Measurements from ENCODE around the gene EVC. TPM values are rescaled to one million over a fixed set of nuclear protein-coding genes. Genes with fewer than 3 reads are reported as not detected.

Gene EVC
- total and polyA plus RNA-seq, 2 donors, result 18.7 to 27.2 TPM

DNA sequence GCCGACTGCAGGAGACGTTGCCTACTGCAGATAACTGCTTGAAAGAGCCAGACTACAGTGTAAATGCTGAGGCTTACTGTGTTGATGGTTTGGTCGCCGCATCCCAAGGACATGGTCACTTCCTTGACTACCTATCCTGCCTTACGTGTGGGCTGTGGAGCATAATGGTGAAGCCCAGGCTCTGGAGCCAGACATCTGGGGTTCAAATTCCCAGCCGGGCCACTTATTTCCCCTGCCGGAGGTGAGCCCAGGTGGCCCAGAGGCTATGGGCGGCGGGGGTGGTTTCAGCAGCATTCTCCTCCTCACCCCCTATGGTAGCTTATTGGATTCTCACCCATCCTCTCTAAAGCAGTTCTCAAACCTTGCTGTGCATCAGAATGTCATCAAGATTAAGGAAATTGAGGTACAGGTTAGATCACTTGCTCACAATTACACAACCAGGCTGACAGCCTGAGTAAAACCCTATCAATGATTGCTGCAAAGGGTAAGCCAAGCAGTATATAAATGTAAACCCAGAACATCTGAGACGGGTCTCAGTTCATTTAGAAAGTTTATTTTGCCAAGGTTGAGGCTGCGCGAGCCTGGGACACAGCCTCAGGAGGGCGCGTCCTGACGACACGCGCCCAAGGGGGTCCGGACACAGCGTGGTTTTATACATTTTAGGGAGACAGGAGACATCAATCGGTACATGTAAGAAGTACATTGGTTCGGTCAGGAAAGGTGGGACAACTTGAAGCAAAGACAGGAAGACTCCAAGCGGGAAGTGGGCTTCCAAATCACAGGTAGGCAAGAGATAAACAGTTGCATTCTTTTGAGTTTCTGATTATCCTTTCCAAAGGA lies 48.5 kb downstream of the EVC start:
- Histone ChIP-seq H3K36me3 (ENCODE audit: insufficient read depth) (no peaks in the 10 kb centered on the region), H3K27ac (ENCODE audit: low read depth) (no peak overlapping the region), H3K4me3 (ENCODE audit: low read depth, low read length) (no peak overlapping the region), H3K4me1 (ENCODE audit: insufficient read depth) (no peaks in the 10 kb centered on the region)
- no peak for DNase-seq (ENCODE audit: extremely low spot score)
- WGBS, result 91% methylated on average over 22 of the region's 22 CpGs

DNA sequence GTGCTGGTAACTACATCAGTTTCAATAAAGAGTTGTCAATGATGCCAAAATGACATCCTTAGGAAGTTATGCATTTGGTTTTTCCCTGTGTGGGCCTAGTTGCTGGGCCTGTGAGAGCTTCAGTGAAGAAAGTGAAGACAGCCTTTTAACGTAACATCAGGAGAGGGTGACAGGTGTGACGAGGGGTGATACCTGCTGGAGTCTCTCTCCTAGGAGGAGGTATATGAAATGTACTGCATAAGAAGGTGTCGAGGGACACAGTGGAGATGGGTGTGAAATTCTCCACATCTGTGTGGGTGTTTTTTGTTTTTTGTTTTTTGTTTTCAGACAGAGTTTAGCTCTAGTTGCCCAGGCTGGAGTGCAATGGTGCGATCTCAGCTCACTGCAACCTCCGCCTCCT lies 49.2 kb downstream of the EVC start:
- WGBS, result 95% methylated on average over 5 of the region's 5 CpGs
- Histone ChIP-seq H3K4me3 (ENCODE audit: low read depth, low read length) (no peak overlapping the region), H3K4me1 (ENCODE audit: insufficient read depth) (no peaks in the 10 kb centered on the region), H3K27ac (ENCODE audit: low read depth) (no peak overlapping the region), H3K36me3 (ENCODE audit: insufficient read depth) (no peaks in the 10 kb centered on the region)
- no peak for DNase-seq (ENCODE audit: extremely low spot score)

DNA sequence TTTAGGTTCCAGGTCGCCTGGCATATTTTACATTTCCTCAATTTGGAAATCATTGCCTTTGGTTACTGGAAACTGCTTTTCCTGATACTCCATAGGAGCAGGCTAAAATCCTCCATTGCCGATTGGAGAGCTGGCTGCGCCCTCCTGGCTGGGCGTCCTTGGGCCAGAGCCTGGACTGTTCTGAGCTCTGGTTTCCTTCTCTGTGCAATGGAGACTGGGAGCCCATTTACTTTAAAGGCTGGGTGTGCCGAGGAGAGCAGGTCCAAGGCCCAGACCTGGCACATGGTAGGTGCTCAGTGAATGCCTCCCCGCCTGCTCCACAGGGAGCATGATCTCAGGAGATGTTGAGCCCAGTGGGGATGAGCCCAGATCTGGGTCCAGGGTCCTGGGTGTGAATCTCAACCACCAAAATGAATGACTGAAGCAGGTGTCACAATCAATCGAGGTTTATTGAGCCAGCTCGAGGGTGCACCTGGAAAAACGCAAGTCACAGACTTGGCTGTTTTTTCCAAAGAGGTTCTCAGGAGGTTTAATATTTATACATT lies 50.0 kb downstream of the EVC start:
- Histone ChIP-seq H3K36me3 (ENCODE audit: insufficient read depth) (no peaks in the 10 kb centered on the region), H3K4me1 (ENCODE audit: insufficient read depth) (no peaks in the 10 kb centered on the region), H3K4me3 (ENCODE audit: low read depth, low read length) (no peak overlapping the region), H3K27ac (ENCODE audit: low read depth) (no peak overlapping the region)
- 95% methylated on average over 9 of the region's 9 CpGs for WGBS
- DNase-seq (ENCODE audit: extremely low spot score), result no peak

DNA sequence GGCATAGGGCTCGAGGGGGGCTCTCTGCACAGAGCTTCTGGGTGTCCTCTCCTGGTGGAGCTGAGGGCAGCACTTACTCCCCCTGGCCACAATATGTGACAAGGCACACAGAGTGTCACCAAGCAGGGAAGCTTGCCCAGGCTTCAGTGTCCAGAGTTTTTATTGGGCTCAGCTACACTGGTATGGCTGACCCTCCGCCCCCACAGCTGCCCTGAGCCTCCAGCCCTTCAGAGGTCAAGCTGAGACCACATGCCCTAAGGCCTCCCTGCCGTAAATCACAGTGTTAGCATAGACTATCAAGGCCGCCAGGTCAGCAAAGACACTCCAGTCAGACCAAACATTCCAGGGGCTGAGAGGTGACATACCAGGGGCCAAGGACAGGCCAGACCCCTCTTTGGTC lies 59.0 kb downstream of the EVC start:
- Histone ChIP-seq H3K4me1 (ENCODE audit: insufficient read depth) (no peaks in the 10 kb centered on the region), H3K4me3 (ENCODE audit: low read depth, low read length) (no peak overlapping the region), H3K27ac (ENCODE audit: low read depth) (no peak overlapping the region), H3K36me3 (ENCODE audit: insufficient read depth) (no peaks in the 10 kb centered on the region)
- 94% methylated on average over 4 of the region's 4 CpGs for WGBS
- no peak for DNase-seq (ENCODE audit: extremely low spot score)

DNA sequence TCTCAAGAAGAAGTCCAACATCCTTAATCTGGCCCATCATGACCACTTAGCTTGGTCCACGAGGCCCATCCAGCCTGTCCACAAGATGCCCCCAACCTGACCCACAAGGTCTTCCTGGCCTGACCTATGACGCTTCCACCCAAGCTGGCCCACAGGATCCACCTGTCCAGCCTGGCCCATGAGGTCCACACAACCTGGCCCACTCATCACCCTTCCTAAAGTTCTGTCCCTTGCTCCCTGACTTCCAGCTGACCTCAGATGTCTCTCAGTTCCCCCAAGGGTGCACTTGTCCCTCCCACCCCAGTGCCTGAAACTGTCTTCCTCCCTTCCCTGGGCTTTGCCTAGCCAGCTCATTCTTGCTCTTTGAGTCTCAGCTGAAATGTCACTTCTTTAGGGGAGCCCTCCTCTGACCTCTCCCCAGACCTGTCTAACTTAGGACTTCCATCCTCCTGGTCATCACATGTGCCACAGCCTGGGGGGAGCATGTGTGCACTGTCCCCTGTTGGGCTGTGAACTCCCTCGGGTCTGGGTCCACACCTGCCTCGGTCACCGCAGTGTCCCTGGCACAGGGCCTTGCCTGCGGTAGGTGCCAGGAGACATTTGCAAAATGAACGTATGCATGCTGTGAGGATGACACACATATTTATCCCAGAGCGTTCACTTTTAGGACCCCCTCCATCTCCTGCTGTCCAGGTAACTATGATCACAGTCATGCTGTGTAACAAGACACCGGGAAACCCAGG lies 61.7 kb downstream of the EVC start:
- Histone ChIP-seq H3K4me1 (ENCODE audit: insufficient read depth) (no peaks in the 10 kb centered on the region), H3K36me3 (ENCODE audit: insufficient read depth) (peaks cover 2% of the 10 kb centered on the region), H3K4me3 (ENCODE audit: low read depth, low read length) (no peak overlapping the region), H3K27ac (ENCODE audit: low read depth) (no peak overlapping the region)
- DNase-seq (ENCODE audit: extremely low spot score), result no peak
- WGBS, result 84% methylated on average over 9 of the region's 9 CpGs

DNA sequence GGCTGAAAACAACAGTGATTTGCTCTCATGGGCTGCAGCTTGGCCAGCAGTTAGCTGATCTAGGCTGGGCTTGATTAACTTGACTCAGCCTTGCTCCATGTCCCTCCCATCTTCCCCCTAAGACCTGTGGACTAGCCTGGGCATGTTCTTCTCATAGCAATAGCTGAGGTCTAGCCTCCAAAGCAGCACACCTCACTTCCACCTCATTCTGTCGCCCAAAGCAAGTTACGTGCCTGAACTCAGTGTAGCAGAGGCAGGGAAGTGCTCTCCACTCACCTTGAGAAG lies 62.2 kb downstream of the EVC start:
- no peak for DNase-seq (ENCODE audit: extremely low spot score)
- H3K4me1 ChIP-seq (ENCODE audit: insufficient read depth), result no peaks in the 10 kb centered on the region
- no peak overlapping the region for H3K4me3 ChIP-seq (ENCODE audit: low read depth, low read length)
- WGBS, result 94% methylated on average over 2 of the region's 2 CpGs
- H3K27ac ChIP-seq (ENCODE audit: low read depth), result no peak overlapping the region
- H3K36me3 ChIP-seq (ENCODE audit: insufficient read depth), result peaks cover 2% of the 10 kb centered on the region

DNA sequence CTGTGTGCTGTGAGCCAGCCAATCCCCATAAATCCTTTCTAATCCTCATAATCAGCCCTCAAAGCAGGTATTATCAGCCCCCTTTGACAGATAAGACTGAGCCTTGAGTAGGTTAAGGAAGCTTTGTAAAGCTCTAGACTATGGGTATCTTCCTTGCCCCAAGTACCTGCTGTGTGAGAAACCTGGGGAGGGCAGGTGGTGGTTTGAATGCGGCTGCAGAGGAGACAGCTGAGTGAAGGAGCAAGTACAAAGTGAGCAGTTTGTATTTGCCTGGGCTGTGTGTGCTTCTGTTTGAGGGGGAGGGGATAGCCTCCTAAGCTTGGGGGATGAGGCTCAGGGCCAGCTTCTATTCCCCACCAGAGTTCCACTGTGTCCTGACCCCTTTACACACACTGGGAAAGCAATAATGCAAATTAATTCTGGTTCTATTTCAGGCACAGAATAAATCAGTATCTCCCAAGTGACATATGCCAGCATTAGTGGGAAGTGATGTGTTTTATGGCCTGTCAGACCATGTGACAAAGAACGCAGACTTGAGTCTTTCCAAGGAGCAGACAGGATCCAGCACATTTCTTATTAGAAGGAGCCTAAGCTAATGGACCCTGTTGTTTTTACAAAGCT lies 63.5 kb downstream of the EVC start:
- DNase-seq (ENCODE audit: extremely low spot score), result no peak
- Histone ChIP-seq H3K4me1 (ENCODE audit: insufficient read depth) (no peaks in the 10 kb centered on the region), H3K36me3 (ENCODE audit: insufficient read depth) (peaks cover 2% of the 10 kb centered on the region), H3K27ac (ENCODE audit: low read depth) (no peak overlapping the region), H3K4me3 (ENCODE audit: low read depth, low read length) (no peak overlapping the region)
- 75% methylated on average over 2 of the region's 2 CpGs for WGBS

DNA sequence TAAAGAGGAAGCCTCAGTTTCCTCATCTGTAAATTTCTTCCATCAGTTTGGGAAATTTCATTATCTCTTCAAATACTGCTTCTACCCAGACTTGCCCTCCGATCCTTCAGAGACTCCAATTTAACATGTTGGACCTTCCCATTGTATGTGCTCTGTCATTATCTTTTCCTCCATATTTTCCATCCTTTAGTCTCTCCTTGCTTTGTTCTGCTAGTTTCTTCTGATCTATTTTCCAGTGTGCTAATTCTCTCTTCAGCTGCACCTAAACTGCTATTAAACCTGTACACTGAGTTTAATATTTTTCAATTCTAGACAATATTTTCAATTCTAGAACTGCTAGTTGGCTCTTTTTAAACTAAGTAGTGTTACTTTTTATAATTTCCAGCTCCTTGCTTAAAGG lies 65.5 kb downstream of the EVC start:
- 100% methylated on average over 1 of the region's 1 CpG for WGBS
- H3K36me3 ChIP-seq (ENCODE audit: insufficient read depth), result peaks cover 2% of the 10 kb centered on the region
- no peak overlapping the region for H3K4me3 ChIP-seq (ENCODE audit: low read depth, low read length)
- DNase-seq (ENCODE audit: extremely low spot score), result no peak
- H3K27ac ChIP-seq (ENCODE audit: low read depth), result no peak overlapping the region
- no peaks in the 10 kb centered on the region for H3K4me1 ChIP-seq (ENCODE audit: insufficient read depth)

DNA sequence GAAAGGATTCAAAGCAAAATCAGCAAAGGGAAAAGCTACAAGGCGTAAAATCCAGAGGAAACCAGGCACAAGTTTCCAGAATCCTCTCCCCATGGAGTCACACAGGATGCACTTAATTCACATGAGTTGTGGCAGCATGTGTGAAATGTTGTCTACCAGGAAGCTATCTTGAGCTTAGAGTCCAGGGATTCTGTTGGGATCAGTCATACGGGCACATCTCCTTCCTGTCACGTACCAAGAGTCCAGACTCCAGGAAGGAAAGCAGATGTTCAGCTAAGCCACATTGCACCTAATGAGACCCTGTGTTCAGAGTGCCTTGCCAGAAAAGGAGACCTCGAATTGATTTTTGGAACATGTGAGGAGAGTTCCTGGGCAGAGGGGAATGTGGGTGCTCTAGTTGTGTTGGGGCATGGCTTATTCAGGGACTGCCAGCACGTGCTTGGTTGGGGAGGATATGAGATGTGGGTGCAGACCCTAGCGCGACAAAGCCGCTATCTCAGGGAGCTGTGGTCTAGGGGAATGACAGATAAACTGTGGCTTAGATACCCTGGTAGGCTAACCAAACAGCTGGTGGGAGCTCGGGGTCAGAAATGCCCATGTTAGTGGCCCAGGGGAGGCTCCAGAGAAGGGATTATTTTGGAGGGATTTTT lies 70.0 kb downstream of the EVC start:
- 91% methylated on average over 9 of the region's 9 CpGs for WGBS
- no peak for DNase-seq (ENCODE audit: extremely low spot score)
- H3K4me3 ChIP-seq (ENCODE audit: low read depth, low read length), result no peak overlapping the region
- no peaks in the 10 kb centered on the region for H3K4me1 ChIP-seq (ENCODE audit: insufficient read depth)
- H3K27ac ChIP-seq (ENCODE audit: low read depth), result no peak overlapping the region
- H3K36me3 ChIP-seq (ENCODE audit: insufficient read depth), result peaks cover 2% of the 10 kb centered on the region

DNA sequence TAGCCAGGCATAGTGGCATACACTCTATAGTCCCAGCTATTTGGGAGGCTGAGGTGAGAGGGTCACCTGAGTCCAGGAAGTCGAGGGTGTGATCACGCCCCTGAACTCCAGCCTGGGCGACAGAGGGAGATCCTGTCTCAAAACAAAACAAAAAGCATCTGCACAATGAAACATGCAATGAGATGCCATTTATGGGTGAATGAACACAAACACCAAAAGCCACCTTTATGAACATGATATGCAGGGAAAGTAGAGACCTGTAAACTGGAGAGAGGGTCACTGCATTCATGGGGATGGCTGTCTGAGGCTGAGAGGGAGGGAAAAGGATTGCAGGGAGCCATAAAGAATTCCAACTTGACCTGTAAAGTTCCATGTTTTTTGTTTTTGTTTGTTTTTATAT lies 70.7 kb downstream of the EVC start:
- H3K27ac ChIP-seq (ENCODE audit: low read depth), result no peak overlapping the region
- no peak for DNase-seq (ENCODE audit: extremely low spot score)

DNA sequence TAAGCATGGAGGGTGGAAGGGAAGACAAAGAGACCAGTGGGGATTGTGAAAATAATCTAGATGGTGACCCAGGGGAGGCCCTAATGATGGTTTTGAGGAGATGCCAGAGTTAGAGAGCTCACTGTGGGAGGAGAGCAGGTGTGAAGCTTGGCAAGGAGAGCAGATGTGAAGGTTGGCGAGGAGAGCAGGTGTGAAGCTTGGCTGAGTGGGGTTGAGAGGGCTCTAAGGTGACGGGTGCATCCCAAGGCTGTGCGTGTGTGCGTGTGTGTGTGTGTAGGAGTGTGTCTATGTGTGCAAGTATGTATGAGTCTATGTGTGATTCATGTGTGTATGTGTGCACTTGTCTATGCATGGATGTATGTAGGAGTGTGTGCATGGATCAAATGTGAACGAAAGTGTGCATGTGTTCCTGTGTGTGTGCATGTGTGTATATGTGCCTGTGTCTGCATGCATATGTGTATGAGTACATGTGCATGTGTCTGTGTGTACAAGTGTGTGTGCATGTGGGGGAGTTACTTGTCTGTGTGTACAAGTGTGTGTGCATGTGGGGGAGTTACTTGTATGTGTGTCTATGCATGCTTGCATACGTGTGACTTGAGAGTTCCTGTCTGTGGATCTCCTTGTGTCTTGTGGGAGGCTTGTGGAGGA lies 72.0 kb downstream of the EVC start:
- H3K36me3 ChIP-seq (ENCODE audit: insufficient read depth), result no peaks in the 10 kb centered on the region
- WGBS, result 93% methylated on average over 6 of the region's 6 CpGs
- DNase-seq (ENCODE audit: extremely low spot score), result no peak
- H3K27ac ChIP-seq (ENCODE audit: low read depth), result no peak overlapping the region
- no peaks in the 10 kb centered on the region for H3K4me1 ChIP-seq (ENCODE audit: insufficient read depth)
- H3K4me3 ChIP-seq (ENCODE audit: low read depth, low read length), result no peak overlapping the region

More for the DNA sequence above, 70.7 kb downstream of the EVC start:
- 90% methylated on average over 3 of the region's 3 CpGs for WGBS
- no peaks in the 10 kb centered on the region for H3K36me3 ChIP-seq (ENCODE audit: insufficient read depth)
- no peak overlapping the region for H3K4me3 ChIP-seq (ENCODE audit: low read depth, low read length)
- H3K4me1 ChIP-seq (ENCODE audit: insufficient read depth), result no peaks in the 10 kb centered on the region

DNA sequence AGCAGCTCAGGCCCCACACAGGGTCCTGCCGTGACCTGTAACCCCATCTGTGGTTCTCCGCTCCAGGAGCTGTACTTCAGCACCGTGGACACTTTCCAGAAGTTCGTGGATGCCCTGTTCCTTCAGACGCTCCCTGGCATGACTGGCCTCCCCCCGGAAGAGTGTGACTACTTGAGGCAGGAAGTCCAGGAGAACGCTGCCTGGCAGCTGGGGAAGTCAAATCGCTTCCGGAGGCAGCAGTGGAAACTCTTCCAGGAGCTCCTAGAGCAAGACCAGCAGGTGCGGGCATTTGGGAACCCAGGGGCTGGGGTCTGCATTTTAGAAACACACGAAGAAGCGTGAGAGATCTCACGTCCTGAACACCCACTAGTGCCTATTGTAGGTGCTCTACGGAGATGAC lies 72.5 kb downstream of the EVC start:
- 86% methylated on average over 14 of the region's 14 CpGs for WGBS
- H3K4me1 ChIP-seq (ENCODE audit: insufficient read depth), result no peaks in the 10 kb centered on the region
- no peak overlapping the region for H3K4me3 ChIP-seq (ENCODE audit: low read depth, low read length)
- DNase-seq (ENCODE audit: extremely low spot score), result no peak
- H3K36me3 ChIP-seq (ENCODE audit: insufficient read depth), result no peaks in the 10 kb centered on the region
- no peak overlapping the region for H3K27ac ChIP-seq (ENCODE audit: low read depth)

DNA sequence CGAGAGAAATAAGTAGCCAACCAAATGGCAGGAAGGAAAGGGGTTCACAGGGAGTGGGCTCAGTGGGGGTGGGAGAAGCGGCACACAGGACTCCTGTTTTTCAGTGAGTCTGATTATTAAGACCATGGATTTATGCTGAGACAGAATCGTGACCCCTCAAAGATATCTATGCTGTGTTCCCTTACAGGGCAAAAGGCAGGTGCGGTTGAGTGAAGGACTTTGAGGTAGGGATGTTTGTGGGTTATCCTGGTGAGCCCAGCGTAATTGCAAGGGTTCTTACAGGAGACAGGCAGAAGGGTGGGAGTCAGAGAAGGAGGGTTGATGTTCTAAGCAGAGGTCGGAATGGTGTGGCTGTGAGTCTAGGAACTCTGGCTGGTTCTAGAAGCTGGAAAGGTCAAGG lies 73.0 kb downstream of the EVC start:
- DNase-seq (ENCODE audit: extremely low spot score), result no peak
- no peaks in the 10 kb centered on the region for H3K36me3 ChIP-seq (ENCODE audit: insufficient read depth)
- 88% methylated on average over 6 of the region's 6 CpGs for WGBS
- H3K4me3 ChIP-seq (ENCODE audit: low read depth, low read length), result no peak overlapping the region
- no peaks in the 10 kb centered on the region for H3K4me1 ChIP-seq (ENCODE audit: insufficient read depth)
- H3K27ac ChIP-seq (ENCODE audit: low read depth), result no peak overlapping the region

All from urinary bladder (tissue), 4 donors.